Central memory CD8-positive, alpha-beta T cell (primary cell): ENCODE measurements around the gene HTR1B.

Source experiments
- ATAC-seq: fragments of 150-1000 bp; cut with Tn5 transposase; replicated peaks from 2 replicates; pipeline ENCODE4 v1.10.0; 2022; ENCODE audit warnings: mild to moderate bottlenecking, moderate FRiP score, moderate number of reproducible peaks; ENCODE audit not compliant: poor library complexity, severe bottlenecking; ENCODE audit errors: extremely low read depth
- DNase-seq, 2 donors: peaks; one replicate each; pipeline ENCODE4 v3.0.0; 2021; ENCODE audit warnings: low spot score in 2 of 2
- H3K27ac Mint-ChIP-seq: one replicate; pipeline ENCODE4 v1.8.0; 2022; ENCODE audit warnings: low read depth, mild to moderate bottlenecking, moderate library complexity, mixed read lengths
- H3K27me3 Mint-ChIP-seq: one replicate; pipeline ENCODE4 v1.8.0; 2022; ENCODE audit warnings: mixed read lengths
- H3K36me3 Mint-ChIP-seq: one replicate; pipeline ENCODE4 v1.8.0; 2022; ENCODE audit warnings: mild to moderate bottlenecking, moderate library complexity, mixed read lengths; ENCODE audit not compliant: insufficient read depth
- H3K4me1 Mint-ChIP-seq: one replicate; pipeline ENCODE4 v1.8.0; 2022; ENCODE audit warnings: mixed read lengths
- H3K4me3 Mint-ChIP-seq: one replicate; pipeline ENCODE4 v1.8.0; 2022; ENCODE audit warnings: mild to moderate bottlenecking, moderate library complexity, mixed read lengths
- H3K9me3 Mint-ChIP-seq: one replicate; pipeline ENCODE4 v1.8.0; 2022; ENCODE audit warnings: mixed read lengths

The HTR1B gene

DNA sequence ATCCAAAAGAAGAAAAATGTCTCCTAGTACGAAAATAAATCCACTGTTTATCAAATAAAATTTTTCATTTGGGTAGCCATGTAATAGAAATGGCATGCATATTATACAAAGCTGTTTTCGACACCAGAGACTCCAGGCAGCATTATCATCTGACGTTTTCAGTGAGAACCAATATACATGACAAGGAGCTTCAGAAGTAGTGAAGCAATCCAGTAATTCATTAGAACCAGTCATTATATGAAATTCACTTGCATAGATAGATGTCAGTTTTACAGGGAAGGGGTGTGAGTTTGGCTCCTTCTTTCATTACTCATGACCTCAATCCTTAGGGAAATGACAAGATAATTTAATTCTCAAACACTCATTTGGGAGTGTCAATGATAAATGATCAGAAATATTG, 14.7 kb downstream of the HTR1B start:
- H3K27me3 Mint-ChIP-seq: no peaks in the 10 kb centered on the region
- no peak overlapping the region for H3K4me3 Mint-ChIP-seq
- H3K4me1 Mint-ChIP-seq: no peaks in the 10 kb centered on the region
- ATAC-seq (no peak), DNase-seq (no peak)
- no peaks in the 10 kb centered on the region for H3K36me3 Mint-ChIP-seq
- H3K9me3 Mint-ChIP-seq: no peaks in the 10 kb centered on the region
- no peak overlapping the region for H3K27ac Mint-ChIP-seq

GRCh38 chr6:77447254-77447653, 16.0 kb downstream of the HTR1B start:
- H3K36me3 Mint-ChIP-seq: no peaks in the 10 kb centered on the region
- H3K9me3 Mint-ChIP-seq: no peaks in the 10 kb centered on the region
- ATAC-seq (no peak), DNase-seq (no peak)
- H3K27ac Mint-ChIP-seq: no peak overlapping the region
- no peaks in the 10 kb centered on the region for H3K27me3 Mint-ChIP-seq
- no peaks in the 10 kb centered on the region for H3K4me1 Mint-ChIP-seq
- H3K4me3 Mint-ChIP-seq: no peak overlapping the region

- Mint-ChIP-seq H3K27ac (no peak overlapping the region), H3K4me1 (no peaks in the 10 kb centered on the region)
Measured at GRCh38 chr6:77446249-77446648, 17.0 kb downstream of the HTR1B start.

DNA sequence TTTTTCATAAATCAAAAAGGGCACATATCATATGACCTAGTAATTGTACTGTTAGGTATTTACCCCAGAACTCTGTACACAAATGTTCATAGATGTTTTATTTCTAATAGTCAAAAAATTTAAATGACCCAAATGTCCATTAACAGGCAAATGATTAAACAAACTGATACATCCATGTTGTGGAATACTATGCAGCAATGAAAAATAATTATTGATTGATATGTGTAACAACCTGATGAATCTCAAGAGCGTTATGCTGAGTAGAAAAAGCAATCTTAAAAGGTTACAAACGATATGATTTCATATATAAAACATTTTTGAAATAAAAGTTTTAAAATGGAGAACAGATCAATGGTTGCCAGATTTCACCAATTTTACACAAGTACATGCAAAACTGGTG, 18.1 kb downstream of the HTR1B start:
- DNase-seq (no peak), ATAC-seq (no peak)
- no peaks in the 10 kb centered on the region for H3K36me3 Mint-ChIP-seq
- H3K27me3 Mint-ChIP-seq: no peaks in the 10 kb centered on the region
- no peak overlapping the region for H3K4me3 Mint-ChIP-seq
- H3K4me1 Mint-ChIP-seq: no peaks in the 10 kb centered on the region
- no peaks in the 10 kb centered on the region for H3K9me3 Mint-ChIP-seq
- H3K27ac Mint-ChIP-seq: no peak overlapping the region

More at GRCh38 chr6:77446249-77446648, 17.0 kb downstream of the HTR1B start:
- Mint-ChIP-seq H3K27me3 (no peaks in the 10 kb centered on the region), H3K36me3 (no peaks in the 10 kb centered on the region), H3K4me3 (no peak overlapping the region), H3K9me3 (no peaks in the 10 kb centered on the region)
- no peak for DNase-seq
- no peak for ATAC-seq

GRCh38 chr6:77440206-77440976, 22.9 kb downstream of the HTR1B start:
- DNase-seq (no peak), ATAC-seq (no peak)
- H3K9me3 Mint-ChIP-seq: peaks cover 5% of the 10 kb centered on the region
- no peaks in the 10 kb centered on the region for H3K27me3 Mint-ChIP-seq
- H3K4me3 Mint-ChIP-seq: no peak overlapping the region
- H3K27ac Mint-ChIP-seq: no peak overlapping the region
- H3K4me1 Mint-ChIP-seq: no peaks in the 10 kb centered on the region
- H3K36me3 Mint-ChIP-seq: no peaks in the 10 kb centered on the region

DNA sequence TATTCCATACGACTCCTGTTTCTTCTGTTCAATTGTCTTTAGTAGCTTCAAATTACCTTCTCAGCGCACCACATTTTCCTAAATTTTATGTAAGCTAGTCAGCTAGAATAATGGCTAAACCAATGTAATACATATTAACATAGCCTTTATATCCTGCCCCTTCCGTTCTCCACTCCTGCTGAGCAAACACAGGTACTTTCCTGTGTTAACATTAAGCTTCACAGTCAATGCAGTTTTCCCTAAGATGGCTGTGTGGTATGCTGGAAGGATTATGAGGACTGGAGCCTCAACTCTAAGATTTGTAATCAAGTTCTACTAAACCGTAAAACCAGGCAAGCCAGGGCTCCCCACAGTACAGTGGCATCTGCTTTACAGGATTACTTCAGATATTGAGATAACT, 29.4 kb downstream of the HTR1B start:
- Mint-ChIP-seq H3K9me3 (peaks cover 24% of the 10 kb centered on the region), H3K36me3 (no peaks in the 10 kb centered on the region), H3K4me1 (no peaks in the 10 kb centered on the region), H3K27ac (no peak overlapping the region), H3K27me3 (no peaks in the 10 kb centered on the region), H3K4me3 (no peak overlapping the region)
- no peak for ATAC-seq
- DNase-seq: no peak

DNA sequence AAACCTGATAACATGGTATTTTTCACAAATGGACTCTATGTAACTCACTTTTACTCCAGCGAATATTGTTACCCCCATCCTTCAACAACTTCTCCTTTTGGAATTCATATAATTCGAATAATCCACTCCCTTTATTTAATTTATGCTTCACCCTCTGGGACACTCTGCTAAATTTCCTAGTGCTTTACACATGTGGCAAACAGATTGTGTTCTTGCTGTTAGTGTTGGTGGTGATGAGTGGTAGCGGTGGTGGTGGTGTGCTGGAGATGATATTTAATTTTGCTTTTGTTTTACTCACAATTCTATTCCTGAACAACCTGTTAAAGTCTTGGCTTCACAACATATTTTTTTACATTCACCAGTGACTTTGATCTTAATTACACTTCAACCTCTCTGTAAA, 32.8 kb downstream of the HTR1B start:
- Mint-ChIP-seq H3K27ac (no peak overlapping the region), H3K27me3 (no peaks in the 10 kb centered on the region), H3K4me1 (no peaks in the 10 kb centered on the region), H3K36me3 (no peaks in the 10 kb centered on the region), H3K4me3 (no peak overlapping the region), H3K9me3 (peaks cover 22% of the 10 kb centered on the region)
- DNase-seq (no peak), ATAC-seq (no peak)

DNA sequence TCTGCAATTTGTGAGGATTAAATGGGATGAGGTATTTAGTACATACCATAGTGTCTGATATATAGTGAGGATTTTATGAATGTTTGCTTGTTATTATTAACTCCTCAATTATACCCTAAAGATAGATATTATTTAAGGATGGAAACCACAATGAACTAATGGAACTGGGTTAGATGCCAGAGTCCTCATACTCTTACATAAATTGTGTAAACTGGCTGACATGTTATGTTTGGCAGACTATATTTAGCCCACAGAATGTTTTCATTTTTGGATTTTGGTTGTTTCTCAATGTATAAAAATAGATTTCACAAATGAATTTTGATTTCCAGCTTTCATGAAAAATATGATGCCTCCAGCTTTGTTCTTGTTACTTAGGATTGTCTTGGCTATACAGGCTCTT, 37.6 kb downstream of the HTR1B start:
- Mint-ChIP-seq H3K4me3 (no peak overlapping the region), H3K27ac (no peak overlapping the region), H3K36me3 (no peaks in the 10 kb centered on the region), H3K9me3 (peaks cover 6% of the 10 kb centered on the region), H3K4me1 (no peaks in the 10 kb centered on the region), H3K27me3 (no peaks in the 10 kb centered on the region)
- ATAC-seq: no peak
- DNase-seq: no peak

DNA sequence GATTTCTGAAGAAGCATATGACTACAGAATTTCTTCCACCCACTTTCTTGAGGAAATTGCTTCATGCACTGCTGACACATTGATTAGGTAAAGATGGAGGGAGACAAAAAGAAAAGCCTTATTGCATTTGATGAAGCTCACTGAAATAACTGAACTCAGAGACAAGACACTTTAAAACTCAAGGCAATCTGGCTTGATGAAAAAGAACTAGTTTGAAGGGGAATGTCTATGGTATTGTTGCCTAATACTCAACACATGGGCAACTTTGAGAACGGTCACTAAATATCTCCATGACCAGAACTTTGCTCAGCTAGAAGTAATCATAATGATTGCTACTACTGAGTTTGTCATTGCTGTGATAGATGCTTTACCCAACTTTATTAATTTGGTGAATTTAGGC, 38.1 kb downstream of the HTR1B start:
- H3K36me3 Mint-ChIP-seq: no peaks in the 10 kb centered on the region
- H3K27me3 Mint-ChIP-seq: no peaks in the 10 kb centered on the region
- peaks cover 2% of the 10 kb centered on the region for H3K9me3 Mint-ChIP-seq
- H3K4me3 Mint-ChIP-seq: no peak overlapping the region
- ATAC-seq (no peak), DNase-seq (no peak)
- no peak overlapping the region for H3K27ac Mint-ChIP-seq
- H3K4me1 Mint-ChIP-seq: no peaks in the 10 kb centered on the region

DNA sequence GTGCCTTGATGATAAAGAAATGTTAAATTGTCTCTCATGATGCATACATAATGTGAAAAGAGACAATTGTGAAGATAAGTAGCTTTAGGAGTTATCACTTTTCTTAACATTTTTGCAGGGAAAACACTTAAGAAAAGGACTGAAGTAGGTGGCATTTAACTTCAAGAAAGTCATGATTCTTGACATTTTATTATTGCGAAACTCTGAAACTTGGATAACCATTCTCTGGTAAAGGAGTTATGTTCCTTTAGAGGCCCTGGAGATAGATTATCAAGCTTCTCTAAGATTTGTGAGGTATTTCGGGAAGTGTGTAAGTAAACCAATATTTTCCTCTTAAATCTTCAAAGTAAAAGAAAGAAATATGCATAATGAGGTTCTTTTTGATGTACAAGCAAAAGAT, 38.5 kb downstream of the HTR1B start:
- Mint-ChIP-seq H3K4me1 (no peaks in the 10 kb centered on the region), H3K9me3 (no peaks in the 10 kb centered on the region), H3K27ac (no peak overlapping the region), H3K27me3 (no peaks in the 10 kb centered on the region), H3K36me3 (no peaks in the 10 kb centered on the region), H3K4me3 (no peak overlapping the region)
- no peak for DNase-seq
- ATAC-seq: no peak

DNA sequence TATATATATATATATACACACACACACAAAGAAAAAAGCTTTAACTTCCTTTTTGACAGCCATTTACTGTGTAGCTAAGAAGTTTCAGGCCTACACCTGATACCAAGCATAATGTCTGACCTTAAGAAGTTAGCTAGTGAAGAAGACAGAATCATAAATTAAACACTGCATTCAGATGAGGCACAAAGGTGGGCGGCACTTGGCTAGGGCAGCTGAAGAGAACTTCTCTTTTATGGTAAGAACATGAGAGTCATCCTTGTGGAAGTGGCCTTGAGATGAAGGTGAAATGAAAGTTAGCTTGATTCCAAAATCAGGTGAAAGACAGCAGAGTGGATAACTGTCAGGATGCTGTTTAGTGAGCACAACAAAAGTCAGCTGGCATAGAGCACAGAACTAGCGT, 46.5 kb downstream of the HTR1B start:
- Mint-ChIP-seq H3K36me3 (no peaks in the 10 kb centered on the region), H3K27ac (no peak overlapping the region), H3K4me1 (no peaks in the 10 kb centered on the region), H3K27me3 (no peaks in the 10 kb centered on the region), H3K9me3 (peaks cover 12% of the 10 kb centered on the region), H3K4me3 (no peak overlapping the region)
- DNase-seq: no peak
- ATAC-seq: no peak

DNA sequence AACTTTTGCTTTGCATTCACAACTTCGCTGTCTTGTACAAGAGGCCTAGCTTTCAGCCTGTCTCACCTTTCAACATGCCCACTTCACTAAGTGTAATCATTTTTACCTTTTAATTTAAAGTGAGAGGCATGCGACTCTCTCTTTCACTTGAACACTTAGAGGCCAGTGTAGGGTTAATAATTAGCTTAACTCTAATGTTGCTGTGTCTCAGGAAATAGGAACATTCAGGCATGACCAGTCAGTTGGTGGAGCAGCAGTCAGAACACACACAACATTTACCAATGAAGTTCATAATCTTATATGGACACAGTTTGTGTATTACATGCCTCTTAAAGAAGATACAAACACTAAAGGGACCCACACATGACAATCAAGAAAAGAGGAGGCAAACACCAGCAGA, 47.6 kb downstream of the HTR1B start:
- Mint-ChIP-seq H3K27ac (no peak overlapping the region), H3K36me3 (no peaks in the 10 kb centered on the region), H3K27me3 (no peaks in the 10 kb centered on the region), H3K4me3 (no peak overlapping the region), H3K9me3 (peaks cover 12% of the 10 kb centered on the region), H3K4me1 (no peaks in the 10 kb centered on the region)
- ATAC-seq (no peak), DNase-seq (no peak)
